NCI-H526 (cell line): Measurements from ENCODE around the gene RBM12.
"Not testable (repeated sequence)": the region's sequence is repeated elsewhere in the genome, so short reads cannot be mapped to it uniquely, and the experiment has no call there.

Experiments
- DNase-seq, 2 experiments: peaks; one replicate each; lab custom pipeline; 2025; lab: John Stamatoyannopoulos, UW

Gene RBM12

DNA sequence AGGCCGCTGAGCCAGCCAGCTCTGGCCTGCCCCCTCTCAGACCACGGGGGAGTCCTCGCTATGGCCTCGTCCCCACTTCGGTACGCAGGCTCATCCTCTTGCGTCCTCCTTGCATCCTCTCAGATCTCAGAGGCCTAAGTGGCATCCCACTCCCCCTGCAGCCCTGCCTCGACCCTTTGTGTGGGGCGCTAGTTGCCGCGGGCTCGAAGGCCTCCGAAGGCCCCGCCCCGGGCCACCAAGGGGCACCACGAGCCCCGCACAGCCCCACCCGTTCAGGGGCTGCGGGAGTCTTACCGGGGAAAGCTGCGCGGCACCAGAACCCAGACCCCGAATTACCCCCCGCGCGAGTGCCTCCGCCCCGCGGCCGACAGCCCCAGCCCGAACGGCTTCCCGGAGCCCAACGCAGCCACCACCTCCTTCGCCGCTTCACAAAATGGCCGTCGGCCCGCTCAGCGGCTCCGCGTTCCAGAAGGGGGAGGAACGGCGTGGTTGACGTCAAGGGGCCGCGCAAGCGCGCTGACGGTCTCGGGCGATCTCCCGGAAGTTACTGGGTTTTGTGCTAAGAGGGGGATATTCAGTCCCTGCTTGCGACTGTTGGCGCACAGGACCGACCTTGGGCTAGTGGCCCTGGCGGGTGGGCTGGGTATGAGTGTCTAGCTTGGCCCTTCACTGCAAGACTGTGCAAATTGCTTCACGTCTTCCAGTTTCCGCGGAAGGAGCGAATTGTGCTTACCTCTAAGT lies at the start of gene RBM12, which contains the start of gene CPNE1:
TSS of gene RBM12 (minus strand) at position 435 of the 741 bp plus-strand sequence. CDS start 9,578 bp downstream, outside the sequence.
TSS of gene CPNE1 (minus strand) at position 435 of the 741 bp plus-strand sequence. CDS start 31,977 bp downstream, outside the sequence.
- peak; percentile 85 to 98 for DNase-seq

DNA sequence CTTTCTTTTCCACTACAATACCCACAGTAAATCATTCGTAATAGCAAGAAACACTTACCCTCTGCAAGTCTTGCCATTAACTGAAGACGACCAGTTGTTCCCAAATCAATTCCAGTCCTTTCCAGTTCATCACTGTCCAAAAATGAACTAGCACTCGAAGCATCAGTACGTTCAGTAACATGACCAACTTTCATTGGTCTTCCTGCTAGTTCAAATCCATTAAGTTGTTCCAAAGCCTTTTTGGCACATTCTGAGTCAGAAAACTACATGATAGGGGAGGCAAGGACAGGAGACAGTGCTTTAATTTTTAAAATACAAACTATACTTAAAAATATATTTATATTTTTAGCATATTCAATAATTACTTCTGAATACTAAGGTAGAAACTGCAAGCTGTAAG lies 49.4 kb upstream of the RBM12 start:
- no peak for DNase-seq

GRCh38 chr20:35713120-35713519 lies 48.4 kb upstream of the RBM12 start:
- DNase-seq = not testable (repeated sequence)

DNA sequence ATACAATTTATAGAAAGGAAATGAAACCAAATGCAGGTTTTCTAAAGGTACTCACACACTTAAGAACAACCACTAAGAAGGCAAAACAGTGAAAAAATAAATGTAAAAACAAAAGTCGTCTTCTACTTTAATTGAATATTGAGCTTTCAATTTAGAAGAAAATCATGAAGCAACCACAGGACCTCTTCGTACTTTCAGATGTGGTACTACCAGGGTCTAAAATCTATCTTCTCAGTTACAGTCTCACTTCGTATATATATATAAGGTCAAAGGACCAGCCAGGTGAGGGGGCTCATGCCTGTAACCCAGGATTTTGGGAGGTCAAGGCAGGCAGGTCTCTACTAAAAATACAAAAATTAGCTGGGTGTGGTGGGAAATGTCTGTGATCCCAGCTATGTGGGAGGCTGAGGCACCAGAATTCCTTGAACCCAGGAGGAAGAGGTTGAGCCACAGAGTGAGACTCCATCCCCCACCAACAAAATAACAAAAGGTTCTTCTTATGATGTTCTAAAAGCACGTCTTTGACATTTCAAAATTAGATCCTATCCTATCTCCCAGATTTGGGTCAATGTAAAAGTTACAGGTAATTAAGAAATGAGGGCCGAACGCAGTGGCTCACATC lies 47.0 kb upstream of the RBM12 start:
- DNase-seq = no peak

DNA sequence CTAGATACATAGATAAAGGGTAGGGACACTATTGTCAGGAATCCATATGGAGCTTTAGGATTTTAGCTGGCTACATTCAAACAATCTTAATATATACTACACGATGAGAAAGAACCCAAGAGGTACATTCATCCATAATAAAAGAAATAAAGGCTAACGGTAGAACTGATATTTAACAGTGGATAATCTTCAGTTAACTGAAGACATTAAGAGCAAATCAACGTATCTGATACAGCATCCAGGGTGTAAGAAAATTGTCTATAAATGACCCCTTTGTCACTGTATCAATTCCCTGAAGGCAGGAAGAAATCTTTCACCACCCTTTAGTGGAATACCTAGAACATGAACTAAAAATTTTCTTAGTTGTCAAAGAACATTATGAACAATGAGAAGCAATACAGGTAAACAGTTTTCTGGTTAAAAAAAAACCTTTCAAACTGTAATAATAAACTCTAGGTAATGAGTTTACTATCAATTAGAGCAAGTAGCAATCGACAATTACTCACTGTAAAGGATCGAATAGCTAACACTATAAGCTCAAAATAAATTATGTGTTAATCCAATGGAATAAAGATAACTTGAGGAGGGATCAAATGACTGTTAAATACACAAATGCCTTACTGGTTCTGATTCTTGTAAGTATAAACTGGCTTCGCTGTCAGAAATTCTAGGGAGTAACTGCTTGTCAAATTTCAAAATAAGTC lies 46.3 kb upstream of the RBM12 start:
- DNase-seq = no peak

DNA sequence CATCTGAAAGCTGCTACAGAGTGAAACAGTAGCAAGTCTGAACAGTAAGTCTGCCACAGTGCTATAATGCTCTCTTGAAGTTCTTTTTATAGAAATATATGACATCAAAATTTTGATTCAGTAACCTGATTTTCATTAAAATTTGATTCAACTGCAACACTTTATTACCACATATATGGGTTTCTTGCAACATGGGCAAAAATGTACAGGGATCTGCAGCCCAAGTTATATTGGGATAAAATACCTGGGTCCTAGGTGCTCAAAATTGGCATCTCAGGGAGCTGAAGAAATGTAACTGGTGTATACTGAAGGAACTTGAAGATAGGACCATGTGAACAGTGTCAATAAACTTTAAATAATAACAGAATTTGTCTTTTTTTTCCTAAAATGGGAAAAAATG lies 45.3 kb upstream of the RBM12 start:
- DNase-seq = no peak

DNA sequence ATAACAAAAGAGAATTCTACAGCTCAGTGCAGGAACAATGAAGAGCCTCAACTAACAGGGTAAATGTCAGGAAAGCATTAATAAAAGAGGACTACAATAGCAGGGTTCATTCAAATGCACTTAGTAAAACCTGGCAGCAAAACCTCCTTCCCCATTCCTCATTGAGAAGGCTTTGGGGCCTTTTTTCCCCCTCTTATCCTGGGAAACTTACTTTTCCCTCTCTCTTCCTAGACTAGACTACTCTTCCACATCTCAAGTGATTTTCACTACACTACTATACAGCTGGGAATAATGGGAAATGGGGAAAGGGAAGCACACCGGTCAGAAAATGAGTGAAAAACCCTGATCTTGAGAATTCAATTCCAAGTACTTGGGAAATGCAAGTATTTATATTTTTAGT lies 44.6 kb upstream of the RBM12 start:
- no peak for DNase-seq

GRCh38 chr20:35708502-35708901 lies 43.8 kb upstream of the RBM12 start:
- DNase-seq = no peak

DNA sequence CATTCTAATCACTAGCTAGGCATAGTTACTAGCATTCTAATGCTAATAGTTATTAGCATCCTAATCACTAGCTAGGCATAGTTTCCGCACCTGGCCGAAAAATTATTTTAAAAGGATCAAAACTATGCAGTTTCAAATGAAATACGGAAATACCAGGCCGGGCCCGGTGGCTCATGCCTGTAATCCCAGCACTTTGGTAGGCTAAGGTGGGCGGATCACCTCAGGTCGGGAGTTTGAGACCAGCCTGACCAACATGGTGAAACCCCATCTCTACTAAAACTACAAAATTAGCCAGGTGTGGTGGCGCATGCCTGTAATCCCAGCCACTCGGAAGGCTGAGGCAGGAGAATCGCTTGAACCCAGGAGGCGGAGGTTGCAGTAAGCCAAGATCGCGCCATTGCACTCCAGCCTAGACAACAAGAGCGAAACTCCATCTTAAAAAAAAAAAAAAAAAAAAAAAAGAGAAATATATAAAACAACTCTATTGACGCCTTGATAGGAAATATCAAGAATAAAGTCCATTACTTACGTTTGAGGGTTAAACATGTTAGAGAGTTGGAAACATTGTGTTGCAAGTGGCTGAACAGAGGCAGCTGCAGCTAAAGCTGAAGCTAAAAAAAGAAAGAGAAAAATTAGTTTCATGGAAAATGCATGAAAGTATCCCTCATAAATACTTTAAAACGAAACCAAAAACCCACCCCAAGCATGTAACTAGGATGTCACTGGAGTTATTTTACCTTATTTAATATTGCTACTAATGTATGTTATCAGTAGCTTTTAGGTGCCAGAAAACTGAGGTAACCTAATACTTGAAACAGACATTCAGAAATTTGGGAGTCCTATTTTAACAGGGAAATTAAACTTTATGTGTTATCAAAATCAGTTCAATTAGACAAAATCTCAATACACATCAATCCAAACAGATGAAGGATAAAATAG lies 42.2 kb upstream of the RBM12 start:
- not testable (repeated sequence) for DNase-seq

DNA sequence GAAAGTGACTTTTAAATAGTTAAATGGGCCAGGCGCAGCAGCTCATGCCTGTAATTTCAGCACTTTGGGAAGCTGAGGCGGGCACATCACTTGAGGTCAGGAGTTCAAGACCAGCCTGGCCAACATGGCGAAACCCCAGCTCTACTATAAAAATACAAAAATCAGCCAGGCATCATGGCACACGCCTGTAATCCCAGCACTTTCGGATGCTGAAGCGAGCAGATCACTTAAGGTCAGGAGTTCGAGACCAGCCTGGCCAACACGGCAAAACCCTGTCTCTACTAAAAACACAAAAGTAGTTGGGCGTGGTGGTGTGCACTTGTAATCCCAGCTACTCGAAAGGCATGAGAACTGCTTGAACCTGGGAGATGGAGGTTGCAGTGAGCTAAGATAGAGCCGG lies 41.2 kb upstream of the RBM12 start:
- DNase-seq = not testable (repeated sequence)

DNA sequence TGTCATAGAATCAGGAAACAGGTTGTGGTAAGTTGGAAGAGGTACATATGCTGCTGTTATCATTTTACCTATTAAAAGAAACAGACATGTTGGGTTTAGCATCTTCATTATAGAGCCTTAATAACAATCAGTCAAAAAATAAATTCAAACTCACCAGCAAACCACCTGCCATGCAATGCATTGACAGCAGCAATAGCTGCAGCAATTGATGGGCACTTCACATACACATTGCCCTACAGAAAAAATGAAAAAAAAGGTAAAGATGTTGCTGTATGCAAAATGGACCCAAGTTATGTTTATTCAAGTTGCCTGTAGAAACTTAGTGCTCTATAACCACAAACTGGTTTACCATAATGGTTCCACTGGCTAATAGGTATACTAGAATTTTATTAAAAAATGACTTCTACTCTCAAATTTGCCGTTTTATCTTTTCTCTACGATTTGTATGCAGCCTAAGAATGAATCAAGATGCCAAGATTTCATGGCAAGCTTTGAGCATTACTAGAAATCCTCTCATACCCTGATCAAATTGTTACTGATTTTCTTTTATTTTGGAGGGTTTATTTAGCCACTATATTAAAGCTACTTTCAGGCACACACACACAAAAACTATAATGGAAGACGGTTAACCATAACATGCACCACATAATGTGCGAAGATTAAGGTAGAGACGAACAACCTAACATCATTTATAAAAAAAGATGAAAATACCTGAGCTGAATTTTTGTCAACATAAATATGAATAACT lies 40.0 kb upstream of the RBM12 start:
- DNase-seq = no peak

DNA sequence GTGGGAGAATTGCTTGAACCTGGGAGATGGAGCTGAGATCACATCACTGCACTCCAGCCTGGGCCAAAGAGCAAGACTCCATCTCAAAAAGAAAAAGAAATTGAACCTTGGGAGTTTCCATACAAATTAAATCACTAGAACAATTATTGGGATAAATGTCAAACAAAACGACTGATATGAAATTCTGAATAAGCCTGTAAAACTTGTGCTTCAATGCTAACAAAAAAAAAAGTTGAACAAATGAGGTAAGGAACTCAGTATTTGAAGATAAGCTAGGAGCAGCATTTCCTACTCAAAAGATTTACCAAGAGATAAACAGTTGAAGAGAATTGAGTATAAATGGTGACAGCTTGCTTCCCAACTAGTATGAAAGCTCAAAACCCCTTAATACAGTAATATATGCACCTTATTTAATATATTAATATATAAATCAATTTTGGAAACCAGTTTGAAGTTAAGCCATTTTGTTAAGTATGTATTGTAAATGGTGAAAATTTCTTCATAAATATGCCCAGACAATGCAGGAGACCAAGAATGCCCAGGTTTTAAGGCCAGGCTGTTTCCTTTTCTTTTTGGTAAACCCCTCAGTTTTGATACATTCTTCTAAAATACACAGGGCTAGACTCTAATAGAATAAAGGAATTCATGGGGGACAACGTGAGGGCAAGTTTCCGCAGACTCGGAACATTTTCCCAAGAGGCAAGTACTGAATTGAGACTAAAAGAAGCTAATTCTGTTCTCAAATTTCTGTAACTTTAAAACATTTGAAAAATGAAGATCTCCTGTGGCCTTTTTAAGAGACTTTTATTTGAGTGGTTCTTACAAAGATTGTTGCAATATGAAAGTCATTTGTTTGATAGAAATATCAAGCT lies 38.4 kb upstream of the RBM12 start:
- DNase-seq = no peak

- DNase-seq = no peak
Measured at GRCh38 chr20:35702051-35702823, 37.5 kb upstream of the RBM12 start.

- no peak for DNase-seq
Measured at GRCh38 chr20:35700625-35701148, 36.0 kb upstream of the RBM12 start.

GRCh38 chr20:35699957-35700624 lies 35.4 kb upstream of the RBM12 start:
- DNase-seq = peak in 1 of 2 experiments; percentile 33

GRCh38 chr20:35699127-35699956 lies 34.6 kb upstream of the RBM12 start, which contains the start of the genes NFS1 and ROMO1:
Gene NFS1 (minus strand): TSS chr20:35699352. CDS start chr20:35699288, 64 bp downstream.
Gene ROMO1 (plus strand): TSS chr20:35699405. CDS start chr20:35699633, 228 bp downstream.
- DNase-seq = peak; percentile 84 to 97
